GOT3 (cell line): ENCODE measurements around the gene TEP1.
"Not testable (repeated sequence)": the region's sequence is repeated elsewhere in the genome, so short reads cannot be mapped to it uniquely, and the experiment has no call there.

ENCODE experiments used
- DNase-seq: peaks from one replicate; lab custom pipeline; 2025; ENCODE audit warnings: mixed read lengths; lab: John Stamatoyannopoulos, UW

The TEP1 gene

DNA sequence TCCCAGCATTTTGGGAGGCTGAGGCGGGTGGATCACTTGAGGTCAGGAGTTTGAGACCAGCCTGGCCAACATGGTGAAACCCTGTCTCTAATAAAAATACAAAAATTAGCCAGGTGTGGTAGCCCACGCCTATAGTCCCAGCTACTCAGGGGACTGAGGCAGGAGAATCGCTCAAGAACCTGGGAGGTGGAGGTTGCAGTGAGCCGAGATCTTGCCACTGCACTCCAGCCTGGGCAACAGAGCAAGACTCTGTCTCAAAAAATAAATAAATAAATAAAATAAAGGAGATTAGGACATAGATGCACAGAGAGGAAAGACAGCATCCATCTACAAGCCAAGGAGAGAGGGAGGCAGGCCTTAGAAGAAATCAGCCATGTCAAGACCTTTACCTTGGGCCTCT, 72.3 kb downstream of the TEP1 start:
- DNase-seq: not testable (repeated sequence)

DNA sequence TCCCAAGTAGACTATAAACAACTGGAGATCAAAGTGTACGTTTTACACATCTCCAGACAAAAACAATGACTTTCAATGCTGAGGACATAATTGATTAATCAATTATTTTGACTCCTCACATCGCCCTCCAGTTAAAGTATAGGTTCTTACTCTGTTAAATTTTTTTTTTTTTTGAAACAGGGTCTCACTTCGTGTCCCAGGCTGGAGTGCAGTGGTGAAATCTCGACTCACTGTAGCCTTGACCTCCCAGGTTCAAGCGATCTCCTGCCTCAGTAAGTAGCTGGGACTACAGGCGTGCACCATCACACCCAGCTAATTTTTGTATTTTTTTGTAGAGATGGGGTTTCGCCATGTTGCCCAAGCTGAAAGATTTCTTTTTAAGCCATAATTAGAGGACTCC, 79.3 kb downstream of the TEP1 start:
- DNase-seq: no peak

DNA sequence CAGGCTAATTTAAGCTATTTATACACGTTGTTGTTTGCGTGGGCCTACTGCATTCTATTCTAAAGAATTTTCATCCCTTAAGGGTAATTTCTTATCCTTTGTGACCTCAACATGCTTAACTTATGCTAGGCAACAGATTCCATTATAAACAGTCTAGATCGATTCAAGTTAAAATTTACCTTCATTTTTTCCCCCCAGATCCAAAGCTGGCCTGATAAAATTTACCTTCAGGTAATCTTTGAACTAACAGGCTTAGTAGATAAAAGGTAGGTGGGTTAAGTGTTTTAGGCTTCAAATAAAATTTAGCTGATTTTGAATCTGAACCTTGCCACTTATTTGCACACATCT, 79.8 kb downstream of the TEP1 start:
- DNase-seq: no peak

DNA sequence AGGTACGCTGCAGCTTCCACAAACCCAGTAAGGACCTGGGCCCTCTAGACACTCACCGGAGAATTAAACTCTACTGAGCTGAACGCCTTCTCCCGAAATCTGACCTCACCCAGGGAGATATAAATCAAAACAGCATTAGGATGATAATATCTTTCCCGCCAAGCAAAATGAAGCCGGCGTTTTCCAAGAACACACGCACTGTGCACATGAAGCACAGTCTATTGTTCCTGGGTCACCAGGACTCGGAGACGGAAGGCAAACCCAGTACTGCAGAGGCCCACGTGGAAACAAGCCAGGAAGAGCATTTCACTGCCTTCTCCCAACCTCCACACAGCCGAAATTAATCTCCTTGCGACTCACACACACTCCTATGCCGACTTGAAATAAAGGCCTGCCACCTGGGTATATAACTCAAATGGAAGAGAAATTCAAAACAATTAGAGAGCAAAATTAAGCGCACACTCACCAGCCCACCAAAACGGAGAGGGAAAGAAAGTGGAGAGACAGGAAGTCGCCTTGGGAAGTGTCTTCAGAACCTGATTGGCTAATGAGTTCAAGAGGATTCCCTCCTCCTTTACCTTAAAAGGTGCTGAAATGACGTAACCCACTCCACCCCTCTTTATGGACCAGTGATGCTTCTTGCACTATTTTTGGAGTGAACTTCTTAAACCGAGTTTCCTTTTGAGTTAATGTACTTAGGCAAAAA, 80.4 kb downstream of the TEP1 start, which contains the start of gene CCNB1IP1:
Gene CCNB1IP1, minus strand, starts transcription at position 492 of the 706 bp plus-strand sequence. CDS start 16,756 bp downstream, outside the sequence.
- DNase-seq: no peak

DNA sequence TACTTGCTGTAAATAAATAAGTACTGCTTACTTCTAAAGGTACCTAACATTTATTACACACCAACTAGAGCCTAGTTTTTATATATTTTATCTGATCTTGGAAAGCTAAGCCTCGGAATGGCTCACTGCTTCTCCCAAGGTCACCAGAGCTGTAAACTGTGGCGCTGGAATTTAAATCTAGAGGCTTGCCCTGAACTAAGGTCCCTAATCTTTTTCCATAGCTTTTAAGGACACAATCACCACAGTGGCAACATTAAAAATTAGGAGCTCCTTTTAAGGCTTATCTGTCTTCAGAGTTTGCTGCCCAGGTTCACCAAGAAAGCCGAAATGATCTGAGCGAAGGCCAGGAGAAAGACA, 80.9 kb downstream of the TEP1 start:
- no peak for DNase-seq

DNA sequence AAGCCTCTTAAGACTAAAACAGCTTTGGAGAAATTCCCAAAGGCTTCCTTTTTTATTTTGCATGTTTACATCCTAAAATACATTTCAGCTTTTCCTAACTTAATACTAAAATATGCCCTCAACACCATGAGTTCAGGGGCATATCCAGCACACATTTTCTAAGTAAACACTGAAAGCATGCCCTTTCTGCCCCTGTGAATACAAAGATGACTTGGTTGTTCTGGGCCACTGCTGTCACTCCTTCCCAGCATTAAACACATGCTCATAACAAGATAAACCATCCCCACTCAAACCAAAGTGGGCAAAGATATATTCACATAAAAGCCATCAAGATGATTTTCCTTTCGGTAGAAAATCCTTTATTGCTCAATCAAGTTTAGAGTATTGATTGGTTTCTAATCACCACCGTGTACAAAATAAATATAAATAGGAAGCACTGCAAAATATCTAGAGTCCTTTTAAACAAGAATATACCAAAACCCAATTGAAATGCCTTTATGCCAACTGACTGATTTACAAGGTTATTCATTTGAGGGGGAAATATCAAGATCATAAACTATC, 82.2 kb downstream of the TEP1 start:
- DNase-seq: no peak

DNA sequence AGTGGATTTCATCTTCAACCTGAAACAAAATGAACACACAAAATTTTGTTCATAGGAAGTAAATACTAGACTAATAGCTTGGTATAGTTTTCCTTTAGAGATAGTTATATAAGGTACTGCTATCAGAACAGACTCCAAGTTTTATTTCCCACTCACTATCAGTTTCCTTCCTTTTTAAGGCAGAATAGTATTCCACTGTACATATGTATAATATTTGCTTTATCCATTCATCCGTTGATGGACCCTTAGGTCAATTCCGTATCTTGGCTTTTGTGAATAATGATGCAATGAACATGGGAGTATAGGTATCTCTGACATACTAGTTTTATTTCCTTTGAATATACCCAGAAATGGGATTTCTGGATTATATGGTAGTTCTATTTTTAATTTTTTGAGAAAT, 83.9 kb downstream of the TEP1 start:
- DNase-seq: no peak

DNA sequence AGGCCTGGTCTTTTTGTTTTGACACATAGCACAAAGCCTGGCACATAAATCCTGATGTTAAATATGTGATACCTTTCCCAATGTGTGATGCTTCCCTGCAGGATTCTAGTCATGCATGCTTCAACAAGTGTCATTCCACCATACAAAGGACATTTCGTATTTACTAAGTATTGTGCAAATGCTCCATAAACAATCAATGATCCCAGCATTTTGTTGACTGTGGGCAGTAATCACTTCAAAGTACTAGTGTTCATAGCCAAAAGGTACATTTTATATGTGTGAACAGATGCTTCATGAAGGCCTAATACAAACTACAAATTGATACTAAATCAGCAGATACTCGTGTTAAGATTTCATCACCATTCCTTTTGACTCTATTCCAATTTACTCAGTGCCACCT, 84.6 kb downstream of the TEP1 start:
- no peak for DNase-seq

DNA sequence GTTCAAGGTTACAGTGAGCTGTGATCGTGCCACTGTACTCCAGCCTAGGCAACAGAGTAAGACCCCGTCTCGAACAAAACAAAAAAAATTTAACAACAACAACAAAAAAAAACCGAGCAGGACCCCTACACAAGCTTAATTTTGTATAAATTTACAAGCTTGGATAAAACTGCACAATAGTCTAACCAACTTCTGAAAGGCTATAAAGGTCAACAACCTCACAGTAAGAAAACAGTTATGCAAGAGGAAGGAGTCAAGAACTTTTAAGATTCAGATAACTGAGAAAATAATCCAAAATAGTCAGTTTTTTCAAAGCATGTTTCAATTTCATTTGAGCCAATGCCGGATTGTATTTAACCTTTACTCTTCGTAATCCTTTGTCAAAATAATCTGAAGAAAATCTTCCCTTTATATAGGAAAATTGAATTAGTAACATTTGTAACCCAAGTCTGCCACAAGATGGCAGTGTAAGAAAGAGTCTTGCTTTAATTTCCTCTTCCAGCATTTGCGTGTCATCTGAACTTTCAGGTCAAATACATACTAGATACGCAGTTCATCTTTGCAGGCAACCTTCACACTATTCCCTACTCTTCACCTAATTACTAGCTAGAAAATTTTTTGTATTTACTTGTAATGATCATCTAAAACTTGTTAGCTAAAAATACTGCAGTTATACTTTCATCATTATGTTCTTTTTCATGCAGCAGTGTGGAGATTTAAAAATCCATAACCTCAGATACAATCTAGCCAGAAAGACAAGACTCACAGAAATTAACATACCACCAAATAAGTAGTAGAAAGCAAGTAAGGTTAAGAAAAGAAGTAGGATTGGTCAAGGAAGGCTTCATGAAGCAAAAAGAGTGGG, 86.1 kb downstream of the TEP1 start:
- no peak for DNase-seq

DNA sequence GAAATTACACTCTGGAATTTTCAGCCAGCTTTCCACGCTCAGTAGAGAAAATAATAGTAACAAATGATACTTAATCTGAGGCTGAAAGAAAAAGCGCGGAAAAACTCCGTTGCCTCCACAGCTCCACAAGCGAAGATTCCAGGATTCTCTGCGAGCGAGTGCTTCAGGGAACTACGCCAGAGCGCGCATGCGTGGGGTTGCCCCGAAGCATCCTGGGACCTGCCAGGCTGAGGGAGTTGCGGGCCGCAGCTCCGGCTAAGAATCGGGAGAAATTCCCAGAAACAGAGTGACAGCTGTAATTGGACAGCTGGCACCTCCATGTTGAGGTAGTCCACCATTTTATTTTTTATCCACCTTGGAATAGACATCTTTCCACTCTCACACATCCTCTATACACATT, 95.6 kb downstream of the TEP1 start:
- no peak for DNase-seq
